GM18517 (cell line): Measurements from ENCODE around the gene ALDOA.

ENCODE experiments used
- ATAC-seq: cut with Tn5 transposase; IDR thresholded peaks from one replicate; pipeline ENCODE4 v1.9.1; 2021; ENCODE audit warnings: mild to moderate bottlenecking, moderate library complexity; ENCODE audit not compliant: unreplicated experiment

The ALDOA gene

GRCh38 chr16:30088832-30089624, 23.5 kb downstream of the ALDOA start:
- no peak for ATAC-seq

GRCh38 chr16:30090610-30091331, 25.2 kb downstream of the ALDOA start:
- no peak for ATAC-seq

- peak; percentile 61 for ATAC-seq
Observed at GRCh38 chr16:30091474-30092372, 26.2 kb downstream of the ALDOA start, which contains the start of gene TBX6. Gene TBX6 (minus strand): TSS chr16:30091924. CDS start chr16:30091193, 731 bp downstream.

GRCh38 chr16:30092373-30093010, 26.9 kb downstream of the ALDOA start:
- ATAC-seq = peak; percentile 45

GRCh38 chr16:30094541-30095165, 29.1 kb downstream of the ALDOA start:
- no peak for ATAC-seq

- no peak for ATAC-seq
Observed at GRCh38 chr16:30095166-30096078, 29.9 kb downstream of the ALDOA start.

- no peak for ATAC-seq
Observed at GRCh38 chr16:30096105-30096861, 30.7 kb downstream of the ALDOA start, which contains the start of gene YPEL3. Gene YPEL3 (minus strand): TSS chr16:30096213. CDS start chr16:30095482, 731 bp downstream.

GRCh38 chr16:30096862-30097563, 31.5 kb downstream of the ALDOA start:
- ATAC-seq = no peak

GRCh38 chr16:30104090-30104489, 38.5 kb downstream of the ALDOA start:
- ATAC-seq = no peak

GRCh38 chr16:30104492-30104891, 38.9 kb downstream of the ALDOA start:
- no peak for ATAC-seq

GRCh38 chr16:30108059-30108850, 42.7 kb downstream of the ALDOA start:
- no peak for ATAC-seq

GRCh38 chr16:30110661-30111060, 45.1 kb downstream of the ALDOA start:
- no peak for ATAC-seq

GRCh38 chr16:30112197-30113030, 46.9 kb downstream of the ALDOA start:
- ATAC-seq = no peak

- no peak for ATAC-seq
Observed at GRCh38 chr16:30113031-30113710, 47.6 kb downstream of the ALDOA start, which contains the start of gene GDPD3. Gene GDPD3 (minus strand): TSS chr16:30113537. CDS start chr16:30113478, 59 bp downstream.

GRCh38 chr16:30113711-30114333, 48.3 kb downstream of the ALDOA start:
- ATAC-seq = no peak
